H1 (cell line): ENCODE measurements around the gene GABARAPL2. TPM values are rescaled to one million over a fixed set of nuclear protein-coding genes. Genes with fewer than 3 reads are reported as not detected.

Source experiments
- CTCF ChIA-PET: fragments of 300-600 bp; sonication (Branson Sonifier 250); formaldehyde crosslinking; loops from one replicate; lab custom pipeline; 2021; ENCODE audit not compliant: partially characterized antibody; lab: Charles Lee
- POLR2A ChIA-PET: fragments of 300-600 bp; sonication (Branson Sonifier 250); formaldehyde crosslinking; loops from one replicate; lab custom pipeline; 2021; ENCODE audit warnings: inconsistent platforms; ENCODE audit not compliant: partially characterized antibody; lab: Charles Lee
- DNase-seq, 2 experiments: peaks; one replicate each; pipeline versions ENCODE4 v3.0.0 to v3.0.0-alpha.2; 2010 to 2022; ENCODE audit warnings: low spot score in 2 of 2, low read depth in 1 of 2, mixed read lengths in 1 of 2
- FAIRE-seq: peaks from 2 replicates; lab custom pipeline; 2011; peaks lifted over from hg19 to GRCh38; lab: Jason Lieb, UNC
- H2AFZ ChIP-seq: 2 replicates; pipeline ENCODE4 v1.8.1; 2012; ENCODE audit warnings: low read length, inconsistent platforms
- H2AK5ac ChIP-seq: 2 replicates; pipeline ENCODE4 v1.6.1; 2013; ENCODE audit warnings: low read depth, low read length
- H2BK120ac ChIP-seq: replicated peaks from 2 replicates; pipeline ENCODE3; 2013; ENCODE audit warnings: low read depth, low read length, inconsistent platforms
- H2BK12ac ChIP-seq: 2 replicates; pipeline ENCODE4 v1.6.1; 2013; ENCODE audit warnings: low read depth, low read length
- H2BK15ac ChIP-seq: 2 replicates; pipeline ENCODE4 v1.6.1; 2013; ENCODE audit warnings: low read length
- H2BK20ac ChIP-seq: 2 replicates; pipeline ENCODE4 v1.6.1; 2013; ENCODE audit warnings: low read length
- H2BK5ac ChIP-seq: 2 replicates; pipeline ENCODE4 v1.6.1; 2013; ENCODE audit warnings: low read depth, low read length
- H3K14ac ChIP-seq: 2 replicates; pipeline ENCODE4 v1.6.1; 2013; ENCODE audit warnings: inconsistent platforms; ENCODE audit not compliant: insufficient read length
- H3K18ac ChIP-seq: 2 replicates; pipeline ENCODE4 v1.6.1; 2013; ENCODE audit warnings: low read length; ENCODE audit errors: extremely low read depth
- H3K23ac ChIP-seq: 2 replicates; pipeline ENCODE4 v1.6.1; 2013; ENCODE audit warnings: inconsistent platforms; ENCODE audit not compliant: insufficient read length
- H3K23me2 ChIP-seq: 2 replicates; pipeline ENCODE4 v1.6.1; 2013; ENCODE audit warnings: low read depth, low read length
- H3K27ac ChIP-seq: 2 replicates; pipeline ENCODE4 v1.6.1; 2011; ENCODE audit warnings: low read depth, low read length, inconsistent platforms
- H3K27me3 ChIP-seq, 4 experiments: replicated peaks in 1 of 4; 1 replicate in 1 of 4; 2 replicates in 3 of 4; pipeline versions ENCODE4 v1.6.1 to v1.8.1; 2011 to 2013; ENCODE audit warnings: low read length in 3 of 4, mild to moderate bottlenecking in 3 of 4, inconsistent platforms in 2 of 4, mixed read lengths in 2 of 4, moderate library complexity in 1 of 4; ENCODE audit not compliant: control insufficient read depth in 3 of 4, insufficient read depth in 3 of 4; ENCODE audit errors: extremely low read depth in 1 of 4
- H3K36me3 ChIP-seq, 4 experiments: 2 replicates each; pipeline versions ENCODE4 v1.6.1 to v1.8.1; 2011 to 2013; ENCODE audit warnings: mild to moderate bottlenecking in 4 of 4, low read length in 3 of 4, moderate library complexity in 2 of 4, control low read depth in 1 of 4, inconsistent platforms in 1 of 4; ENCODE audit not compliant: insufficient read depth in 4 of 4, control insufficient read depth in 2 of 4
- H3K4ac ChIP-seq: replicated peaks from 2 replicates; pipeline ENCODE3; 2013; ENCODE audit warnings: low read length, low read depth, mixed read lengths, inconsistent platforms; ENCODE audit not compliant: insufficient read length
- H3K4me1 ChIP-seq, 4 experiments: replicated peaks in 1 of 4; 1 replicate in 1 of 4; 2 replicates in 3 of 4; pipeline versions ENCODE4 v1.6.1 to v1.8.1; 2011 to 2013; ENCODE audit warnings: low read length in 3 of 4, inconsistent platforms in 2 of 4, mixed read lengths in 1 of 4; ENCODE audit not compliant: insufficient read depth in 4 of 4, control insufficient read depth in 3 of 4
- H3K4me2 ChIP-seq, 2 experiments: 2 replicates each; pipeline versions ENCODE4 v1.6.1 to v1.8.1; 2011 to 2013; ENCODE audit warnings: low read depth in 2 of 2, low read length in 2 of 2, control low read depth in 1 of 2, inconsistent platforms in 1 of 2, mild to moderate bottlenecking in 1 of 2; ENCODE audit not compliant: insufficient read depth in 1 of 2
- H3K4me3 ChIP-seq, 4 experiments: fragments of 200-600, 300-600 bp in 1 of 4; sonication (generic), shearing (Covaris generic), sonication (Bioruptor Twin) in 1 of 4; 2 replicates each; pipeline versions ENCODE4 v1.5.1 to v1.8.1; 2011 to 2016; ENCODE audit warnings: low read length in 4 of 4, low read depth in 3 of 4, control low read depth in 2 of 4, inconsistent platforms in 2 of 4, mild to moderate bottlenecking in 2 of 4, mixed read lengths in 1 of 4, moderate library complexity in 1 of 4; ENCODE audit not compliant: insufficient read depth in 2 of 4; ENCODE audit errors: extremely low read depth in 1 of 4
- H3K56ac ChIP-seq: replicated peaks from 2 replicates; pipeline ENCODE3; 2013; ENCODE audit warnings: low read depth, mild to moderate bottlenecking, mixed read lengths, low read length, inconsistent platforms; ENCODE audit not compliant: insufficient read length
- H3K79me1 ChIP-seq: 2 replicates; pipeline ENCODE4 v1.6.1; 2013; ENCODE audit warnings: low read depth, low read length, control low read depth
- H3K79me2 ChIP-seq, 2 experiments: 2 replicates each; pipeline versions ENCODE4 v1.6.1 to v1.8.1; 2012 to 2013; ENCODE audit warnings: low read length in 2 of 2, mild to moderate bottlenecking in 2 of 2, inconsistent platforms in 1 of 2; ENCODE audit not compliant: insufficient read depth in 2 of 2, control insufficient read depth in 1 of 2
- H3K9ac ChIP-seq, 4 experiments: replicated peaks in 1 of 4; 1 replicate in 1 of 4; 2 replicates in 3 of 4; pipeline versions ENCODE4 v1.6.1 to v1.8.1; 2011 to 2013; ENCODE audit warnings: low read depth in 3 of 4, low read length in 3 of 4, control low read depth in 2 of 4, mild to moderate bottlenecking in 2 of 4, moderate library complexity in 2 of 4, inconsistent platforms in 1 of 4; ENCODE audit errors: extremely low read depth in 1 of 4
- H3K9me3 ChIP-seq, 2 experiments: 2 replicates each; pipeline versions ENCODE4 v1.6.1 to v1.8.1; 2012 to 2013; ENCODE audit warnings: mild to moderate bottlenecking in 2 of 2, moderate library complexity in 2 of 2, control low read depth in 1 of 2, inconsistent platforms in 1 of 2, low read depth in 1 of 2, low read length in 1 of 2, mixed read lengths in 1 of 2; ENCODE audit not compliant: insufficient read depth in 2 of 2
- H4K20me1 ChIP-seq, 2 experiments: replicated peaks in 1 of 2; 2 replicates each; pipeline versions ENCODE3 to v1.8.1; 2011 to 2013; ENCODE audit warnings: inconsistent platforms in 2 of 2, low read length in 2 of 2, mild to moderate bottlenecking in 1 of 2; ENCODE audit not compliant: insufficient read depth in 2 of 2, control insufficient read depth in 1 of 2
- H4K5ac ChIP-seq: 2 replicates; pipeline ENCODE4 v1.6.1; 2013; ENCODE audit warnings: low read length, low read depth, mixed read lengths, inconsistent platforms; ENCODE audit not compliant: insufficient read length
- H4K8ac ChIP-seq: 2 replicates; pipeline ENCODE4 v1.8.0; 2013; ENCODE audit warnings: mild to moderate bottlenecking, moderate library complexity, low read length, inconsistent platforms; ENCODE audit not compliant: insufficient read depth; ENCODE audit errors: extremely low read depth
- H4K91ac ChIP-seq: replicated peaks from 2 replicates; pipeline ENCODE3; 2013; ENCODE audit warnings: low read length, mixed read lengths, inconsistent platforms; ENCODE audit not compliant: insufficient read length
- CBX5 ChIP-seq: fragments of 300-800, 300-1000 bp; sonication (generic); IDR thresholded peaks from 2 replicates; pipeline ENCODE4 v1.7.1; 2016; ENCODE audit warnings: antibody characterized with exemption, low read length, low read depth
- CREB1 ChIP-seq: IDR thresholded peaks from 2 replicates; pipeline ENCODE4 v1.6.1; 2012; ENCODE audit warnings: inconsistent platforms
- EGR1 ChIP-seq: IDR thresholded peaks from 2 replicates; pipeline ENCODE4 v1.6.1; 2011; ENCODE audit warnings: low read depth, low read length, borderline replicate concordance
- GTF2F1 ChIP-seq: IDR thresholded peaks from 2 replicates; pipeline ENCODE4 v1.6.1; 2012; ENCODE audit warnings: low read depth, low read length, improper control_type of control experiment, borderline replicate concordance
- PHF8 ChIP-seq: fragments of 200-600 bp; sonication (generic); conservative IDR thresholded peaks from 2 replicates; pipeline ENCODE4 v1.7.1; 2012; ENCODE audit warnings: low read depth, mild to moderate bottlenecking, inconsistent platforms, low read length, moderate library complexity
- POLR2A ChIP-seq, 2 experiments: IDR thresholded peaks; 1 replicate in 1 of 2; 2 replicates in 1 of 2; pipeline ENCODE4 v1.6.1; 2011; ENCODE audit warnings: low read depth in 2 of 2, low read length in 2 of 2, mild to moderate bottlenecking in 2 of 2; ENCODE audit errors: control extremely low read depth in 1 of 2
- POLR2AphosphoS5 ChIP-seq: IDR thresholded peaks from 2 replicates; pipeline ENCODE4 v1.6.1; 2011; ENCODE audit warnings: low read depth, low read length
- SIX5 ChIP-seq: IDR thresholded peaks from 2 replicates; pipeline ENCODE4 v1.6.1; 2011; ENCODE audit warnings: mild to moderate bottlenecking, low read depth, low read length
- TBP ChIP-seq: IDR thresholded peaks from 2 replicates; pipeline ENCODE4 v1.6.1; 2011; ENCODE audit warnings: low read depth, low read length, improper control_type of control experiment
- TCF12 ChIP-seq: IDR thresholded peaks from 2 replicates; pipeline ENCODE4 v1.6.1; 2011; ENCODE audit warnings: low read depth, mild to moderate bottlenecking, low read length
- WGBS, 2 experiments: shearing (Covaris generic) in 1 of 2; methylation state at CpG; one replicate each; pipeline versions ENCODE4 v1.1.6 to v1.1.7; 2013 to 2015; ENCODE audit warnings: low lambda C conversion rate in 2 of 2, mixed read lengths in 2 of 2, inconsistent platforms in 1 of 2, low coverage in 1 of 2, missing lambda C conversion rate in 1 of 2; ENCODE audit not compliant: insufficient replicate concordance in 2 of 2, insufficient coverage in 1 of 2, insufficient read length in 1 of 2; ENCODE audit errors: extremely low coverage in 1 of 2, missing lambda C conversion rate in 1 of 2; 5-methylcytosine and 5-hydroxymethylcytosine counted together
- polyA plus RNA-seq, 7 experiments: library from polyadenylated mRNA; depleted of rRNA in 3 of 7; stranded (reverse) in 5 of 7; unstranded in 2 of 7; fragments of >200 nt in 5 of 7; fragments of 200-250 nt in 2 of 7; gene quantifications; 1 replicate in 5 of 7; 2 replicates in 1 of 7; 4 replicates in 1 of 7; pipeline versions ENCODE4 v1.2.1 to v1.2.3, GENCODE V29; 2011 to 2013; ENCODE audit warnings: missing spikeins in 2 of 7, mixed read lengths in 2 of 7
- total RNA-seq: library from RNA; stranded (reverse); fragmentation: NEBNext Ultra II Directional; extraction: Animal tissue kit (Norgen Biotek cat#: 25700); gene quantifications from 2 replicates; pipeline ENCODE4 v1.2.1, GENCODE V29; 2021
- TF ChIP-seq, protein P1 (sequence below): IDR thresholded peaks from 2 replicates; pipeline ENCODE4 v1.6.1; 2012; ENCODE audit warnings: low read length, inconsistent platforms

Gene GABARAPL2
- total and polyA plus RNA-seq, 2 of the 8 experiments (the other 6 are each of a cell fraction or from before 2014, with no cell fraction given) = 65.8 to 71.3 TPM

DNA sequence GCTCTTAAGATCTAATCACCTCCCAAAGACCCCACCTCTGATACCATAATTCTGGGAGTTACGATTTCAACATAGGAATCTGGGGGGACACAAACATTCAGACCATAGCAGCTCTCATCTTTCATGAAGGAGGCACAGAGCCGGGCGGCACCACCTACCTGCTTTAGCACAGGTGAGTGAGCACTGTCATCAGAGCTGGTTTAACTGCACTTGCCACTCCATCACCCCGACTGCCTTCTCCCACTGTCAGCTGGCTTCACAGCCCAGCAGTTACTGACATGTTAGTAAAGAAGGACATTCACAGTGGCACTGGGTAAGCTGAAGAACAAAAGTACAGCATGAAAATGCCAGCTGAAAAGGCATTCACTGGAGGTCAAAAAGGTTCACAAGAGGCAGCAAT is 22.5 kb downstream of the GABARAPL2 start:
- no peak overlapping the region for H4K5ac ChIP-seq
- CTCF ChIA-PET = interaction anchor here (0.6 to 2.1 kb wide), 13 partner anchors 8 to 132 kb away, joined by 3 to 9 read pairs (median 3); partner anchors contain the start of gene GABARAPL2
- no peak overlapping the region for H3K14ac ChIP-seq
- no peaks in the 10 kb centered on the region for H3K79me2 ChIP-seq
- H2AK5ac ChIP-seq = no peak overlapping the region; the same call in 1 of the 2 replicates
- H3K4me3 ChIP-seq = no peak overlapping the region
- DNase-seq = no peak
- no peak overlapping the region for H3K9ac ChIP-seq
- no peak overlapping the region for H3K56ac ChIP-seq
- no peak overlapping the region for H2BK20ac ChIP-seq
- no peak overlapping the region for H2BK5ac ChIP-seq
- no peak overlapping the region for H3K27ac ChIP-seq
- H2BK15ac ChIP-seq = no peak overlapping the region
- H4K20me1 ChIP-seq = no peaks in the 10 kb centered on the region
- H3K4me2 ChIP-seq = no peak overlapping the region
- H2AFZ ChIP-seq = no peak overlapping the region
- H3K9me3 ChIP-seq = no peaks in the 10 kb centered on the region
- H3K79me1 ChIP-seq = no peaks in the 10 kb centered on the region; the same call in 1 of the 2 replicates
- H3K27me3 ChIP-seq = no peaks in the 10 kb centered on the region
- FAIRE-seq = no peak
- peaks cover 2 to 11% (median 8%) of the 10 kb centered on the region in 4 experiments; a peak in 6 of 7 replicates for H3K4me1 ChIP-seq
- POLR2A ChIA-PET = interaction anchor here (0.7 to 1.4 kb wide), 4 partner anchors 8 to 73 kb away, joined by 3 to 4 read pairs (median 3); no protein-coding TSS in a partner anchor
- no peak overlapping the region for H4K91ac ChIP-seq
- no peak overlapping the region for H3K18ac ChIP-seq
- no peak overlapping the region for H3K4ac ChIP-seq
- H3K23ac ChIP-seq = no peak overlapping the region
- no peak overlapping the region for H2BK12ac ChIP-seq
- no peak overlapping the region for H2BK120ac ChIP-seq
- 96% methylated on average over 4 of the region's 4 CpGs; no CpG with 5 or more reads in 1 of the 2 experiments for WGBS, 2 experiments
- H3K36me3 ChIP-seq = no peaks in the 10 kb centered on the region; a peak in 1 of 8 replicates
- no peaks in the 10 kb centered on the region for H3K23me2 ChIP-seq
- H4K8ac ChIP-seq = no peak overlapping the region
- TF ChIP-seq POLR2A (IDR thresholded peaks at IDR 0.05; ENCODE audit: control extremely low read depth in 1 of 2, low read depth in 2 of 2, low read length in 2 of 2) = no peak
- TF ChIP-seq CBX5 = no peak
- no peak for TF ChIP-seq POLR2AphosphoS5
- TF ChIP-seq GTF2F1 = no peak
- no peak for TF ChIP-seq TCF12
- TF ChIP-seq SIX5 = no peak
- no peak for TF ChIP-seq CREB1
- no peak for TF ChIP-seq TBP
- TF ChIP-seq, protein P1, sequence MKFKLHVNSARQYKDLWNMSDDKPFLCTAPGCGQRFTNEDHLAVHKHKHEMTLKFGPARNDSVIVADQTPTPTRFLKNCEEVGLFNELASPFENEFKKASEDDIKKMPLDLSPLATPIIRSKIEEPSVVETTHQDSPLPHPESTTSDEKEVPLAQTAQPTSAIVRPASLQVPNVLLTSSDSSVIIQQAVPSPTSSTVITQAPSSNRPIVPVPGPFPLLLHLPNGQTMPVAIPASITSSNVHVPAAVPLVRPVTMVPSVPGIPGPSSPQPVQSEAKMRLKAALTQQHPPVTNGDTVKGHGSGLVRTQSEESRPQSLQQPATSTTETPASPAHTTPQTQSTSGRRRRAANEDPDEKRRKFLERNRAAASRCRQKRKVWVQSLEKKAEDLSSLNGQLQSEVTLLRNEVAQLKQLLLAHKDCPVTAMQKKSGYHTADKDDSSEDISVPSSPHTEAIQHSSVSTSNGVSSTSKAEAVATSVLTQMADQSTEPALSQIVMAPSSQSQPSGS = no peak
- TF ChIP-seq EGR1 = no peak
- TF ChIP-seq PHF8 = no peak
